HG03025 (cell line): Measurements from ENCODE around the gene TBC1D8.

Source experiments
- ATAC-seq: cut with Tn5 transposase; IDR thresholded peaks from one replicate; pipeline ENCODE4 v1.9.1; 2021; ENCODE audit warnings: mild to moderate bottlenecking, moderate library complexity; ENCODE audit not compliant: unreplicated experiment, low FRiP score

TBC1D8 gene

DNA sequence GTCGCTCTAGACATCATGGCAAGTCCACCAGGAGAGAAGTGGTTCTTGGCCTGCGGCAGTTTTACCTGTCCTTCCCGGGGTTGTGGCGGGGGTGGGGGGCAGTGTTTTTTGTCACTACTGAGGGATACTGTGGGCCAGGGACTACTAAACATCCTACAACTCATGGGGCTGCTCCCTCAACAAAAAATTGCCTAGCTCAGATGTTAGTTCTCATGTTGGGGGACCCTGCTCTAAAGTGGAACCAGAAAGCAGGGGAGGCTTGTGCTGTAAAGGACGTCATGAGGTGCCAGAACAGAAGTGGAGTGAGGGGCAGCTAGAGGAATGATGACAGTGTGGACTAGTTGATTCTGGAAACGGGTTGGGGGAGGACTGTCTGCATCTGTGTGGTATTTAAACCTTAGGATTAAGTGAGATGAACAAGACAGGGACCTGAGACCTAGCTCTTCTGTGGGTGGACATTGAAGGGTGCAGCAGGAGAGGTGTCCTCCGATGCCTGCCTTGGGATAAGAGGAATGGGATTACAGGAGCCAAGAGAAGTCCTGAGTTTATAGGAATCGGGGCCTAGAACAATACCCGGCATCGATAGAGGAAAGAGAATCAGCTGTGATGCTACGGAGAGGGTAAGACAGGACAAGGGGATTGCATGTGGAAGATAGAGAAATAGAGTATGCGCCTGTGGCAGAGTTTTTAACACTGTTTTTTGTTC, 146.4 kb downstream of the TBC1D8 start:
- no peak for ATAC-seq

- ATAC-seq: no peak
Observed at GRCh38 chr2:101003278-101003775, 147.9 kb downstream of the TBC1D8 start.

DNA sequence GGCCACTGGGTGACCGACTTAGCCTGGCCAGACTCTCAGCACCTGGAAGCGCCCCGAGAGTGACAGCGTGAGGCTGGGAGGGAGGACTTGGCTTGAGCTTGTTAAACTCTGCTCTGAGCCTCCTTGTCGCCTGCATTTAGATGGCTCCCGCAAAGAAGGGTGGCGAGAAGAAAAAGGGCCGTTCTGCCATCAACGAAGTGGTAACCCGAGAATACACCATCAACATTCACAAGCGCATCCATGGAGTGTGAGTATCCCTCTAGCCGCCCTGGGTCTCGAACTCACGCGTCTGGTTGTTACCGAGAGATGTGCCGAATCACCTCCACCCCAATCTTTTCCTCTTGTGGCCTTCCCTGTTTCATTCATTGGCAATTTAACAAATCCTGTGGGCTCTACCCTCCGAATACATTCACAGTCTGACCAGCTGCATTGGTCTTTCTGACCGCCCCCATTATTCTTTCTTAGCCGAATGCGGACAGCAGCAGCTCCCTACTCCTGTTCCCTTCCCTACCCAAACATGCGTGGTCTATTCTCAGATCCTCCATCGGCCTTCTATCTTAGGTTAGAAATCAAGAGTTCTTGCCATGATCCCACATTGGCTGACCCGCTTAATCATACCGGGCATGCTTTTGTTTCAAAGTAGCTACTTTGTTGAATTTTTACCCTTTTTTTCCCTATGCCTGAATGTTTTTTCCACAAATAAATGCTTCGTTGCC, 148.5 kb downstream of the TBC1D8 start:
- ATAC-seq: no peak

GRCh38 chr2:101001691-101002561, 149.3 kb downstream of the TBC1D8 start, which contains the start of gene RPL31:
TSS of gene RPL31 (plus strand) at chr2:101002289. CDS start at chr2:101002702, 413 bp downstream.
- peak; percentile 87 for ATAC-seq

- no peak for ATAC-seq
Observed at GRCh38 chr2:100999995-101000394, 151.2 kb downstream of the TBC1D8 start.

DNA sequence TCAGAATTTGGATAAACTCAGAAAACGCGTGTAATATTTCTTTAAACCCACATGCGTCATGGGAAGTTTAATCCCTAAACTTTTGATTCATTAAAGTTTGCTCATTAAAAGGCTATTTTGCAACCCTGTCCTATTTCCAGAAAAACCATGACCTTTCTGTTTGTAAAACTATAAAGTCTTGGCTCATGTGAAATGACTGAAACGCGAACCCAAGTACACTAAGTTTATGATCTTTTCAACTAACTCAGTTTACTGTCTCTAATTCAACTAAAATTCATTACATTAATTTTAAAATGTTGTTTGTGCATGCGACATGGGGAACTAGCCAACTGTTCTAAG, 153.0 kb downstream of the TBC1D8 start:
- no peak for ATAC-seq

DNA sequence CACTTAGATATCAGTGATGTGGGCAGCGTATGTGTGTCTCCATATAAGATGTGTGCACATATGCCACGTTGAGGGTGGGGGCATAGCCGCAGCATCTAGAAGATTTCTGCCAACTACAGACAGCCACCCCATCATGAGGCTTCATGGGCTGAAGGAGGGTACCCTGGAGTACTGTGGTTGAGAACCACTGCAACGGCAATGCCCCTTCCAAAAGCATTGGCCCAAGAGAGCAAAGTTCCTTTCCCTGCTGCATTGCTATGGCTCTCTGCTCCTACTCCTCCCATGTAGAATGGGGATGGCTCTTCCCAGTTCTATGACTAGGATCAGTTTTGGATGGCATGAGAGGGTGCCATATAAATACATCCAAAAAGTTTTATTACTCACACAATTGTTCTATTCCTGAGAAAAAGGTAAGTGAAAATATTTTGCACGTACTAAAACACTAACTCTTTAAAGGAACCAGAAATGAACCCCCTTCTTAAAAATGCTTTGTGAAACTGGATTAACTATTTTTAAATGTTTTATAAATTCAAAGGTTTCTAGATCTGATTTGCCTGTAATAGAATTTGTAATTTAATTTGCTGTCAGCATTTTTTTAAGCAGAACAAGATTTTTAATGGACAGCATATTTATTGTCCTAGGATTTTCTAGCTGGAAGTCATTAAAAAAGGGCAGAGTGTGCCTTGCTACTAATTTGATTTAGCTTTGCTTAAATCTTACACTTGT, 153.5 kb downstream of the TBC1D8 start:
- ATAC-seq: no peak

GRCh38 chr2:100995309-100996075, 155.7 kb downstream of the TBC1D8 start:
- no peak for ATAC-seq

DNA sequence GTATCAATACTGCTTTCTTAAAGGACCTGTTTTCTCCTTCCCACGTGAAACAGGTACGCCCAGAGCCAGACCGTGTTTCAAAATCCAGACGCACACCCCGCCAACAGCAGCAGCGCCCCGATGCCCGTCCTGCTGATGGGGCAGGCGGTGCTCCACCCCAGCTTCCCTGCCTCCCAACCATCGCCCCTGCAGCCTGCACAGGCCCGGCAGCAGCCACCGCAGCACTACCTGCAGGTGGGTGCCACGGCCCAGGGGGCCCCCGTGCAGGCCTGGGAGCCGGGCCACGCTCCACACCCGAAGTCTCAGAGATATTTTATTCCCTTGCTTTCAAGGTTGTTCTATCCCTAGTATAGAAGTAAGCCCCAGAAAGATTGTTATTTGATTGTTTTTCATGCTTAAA, 157.9 kb downstream of the TBC1D8 start:
- ATAC-seq: no peak

- ATAC-seq: no peak
Observed at GRCh38 chr2:100992262-100992661, 158.9 kb downstream of the TBC1D8 start.

DNA sequence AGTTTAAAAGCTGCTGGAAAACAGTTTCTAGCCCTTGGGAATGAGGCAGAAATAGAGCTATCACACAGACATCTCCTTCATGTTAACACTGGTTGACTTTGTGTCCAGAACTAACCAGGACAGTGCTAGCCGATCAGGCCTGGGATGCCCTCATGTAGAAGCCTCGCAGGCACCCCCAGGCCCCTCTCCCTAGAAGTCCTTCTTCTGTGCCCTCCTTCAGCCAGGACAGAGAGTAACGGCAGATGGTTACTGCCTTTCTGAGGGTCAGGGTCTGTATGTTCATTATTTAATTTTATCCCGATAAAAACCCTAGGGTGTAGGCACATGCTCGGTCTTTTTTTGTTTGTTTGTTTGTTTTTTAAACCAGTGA, 159.8 kb downstream of the TBC1D8 start:
- ATAC-seq: no peak

DNA sequence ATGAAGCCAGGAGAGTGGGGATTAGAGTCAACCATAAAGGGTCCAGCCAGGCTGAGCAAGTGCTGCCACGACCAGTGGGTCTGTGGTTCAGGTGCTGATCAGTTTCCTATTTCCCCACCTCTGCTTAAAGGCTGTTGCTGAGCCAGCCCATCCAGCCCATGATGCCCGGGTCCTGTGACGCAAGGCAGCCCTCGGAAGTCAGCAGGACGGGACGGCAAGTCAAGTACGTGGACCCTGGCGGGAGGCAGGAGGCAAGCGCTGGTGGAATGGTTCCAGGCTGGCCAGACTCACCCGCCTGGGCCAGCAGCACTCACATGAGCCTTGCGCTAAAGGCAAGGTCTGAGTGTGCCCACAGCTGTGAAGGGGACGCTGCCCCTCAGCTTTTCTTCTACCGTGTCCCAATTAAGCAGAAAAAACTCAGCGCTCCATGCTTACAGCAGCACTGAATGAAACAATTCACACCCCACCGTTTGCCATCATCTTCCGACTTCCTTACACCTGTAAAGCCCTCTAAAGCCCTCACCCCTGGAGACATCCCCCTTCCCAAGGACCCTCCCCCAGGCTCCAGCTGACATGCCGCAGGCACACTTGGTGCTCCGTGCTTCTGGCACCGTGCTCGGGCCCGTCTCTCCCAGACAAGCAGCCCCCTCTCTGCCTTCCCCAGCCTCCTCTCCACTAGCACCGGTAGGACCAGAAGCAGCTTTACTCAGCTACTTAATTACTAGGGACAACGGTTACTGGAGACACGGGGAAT, 160.4 kb downstream of the TBC1D8 start:
- no peak for ATAC-seq

DNA sequence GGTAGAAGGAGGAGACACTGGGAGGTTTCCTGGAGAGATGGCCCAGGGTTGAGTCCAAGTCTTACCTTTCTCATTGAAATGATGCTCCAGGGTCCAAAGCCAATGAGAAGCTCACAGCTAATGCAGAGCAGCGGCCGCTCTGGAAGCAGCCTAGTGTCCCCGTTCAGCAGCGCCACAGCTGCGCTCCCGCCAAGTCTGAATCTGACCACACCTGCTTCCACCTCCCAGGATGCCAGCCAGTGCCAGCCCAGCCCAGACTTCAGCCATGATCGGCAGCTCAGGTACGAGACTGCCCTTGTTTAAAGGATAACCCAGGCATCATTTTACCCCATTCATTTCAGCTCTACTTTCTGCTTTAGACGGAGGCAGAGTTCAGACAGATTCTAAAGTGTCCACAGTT, 161.0 kb downstream of the TBC1D8 start:
- ATAC-seq: no peak

GRCh38 chr2:100989666-100990065, 161.5 kb downstream of the TBC1D8 start:
- ATAC-seq: no peak

GRCh38 chr2:100988630-100989417, 162.4 kb downstream of the TBC1D8 start:
- ATAC-seq: no peak

DNA sequence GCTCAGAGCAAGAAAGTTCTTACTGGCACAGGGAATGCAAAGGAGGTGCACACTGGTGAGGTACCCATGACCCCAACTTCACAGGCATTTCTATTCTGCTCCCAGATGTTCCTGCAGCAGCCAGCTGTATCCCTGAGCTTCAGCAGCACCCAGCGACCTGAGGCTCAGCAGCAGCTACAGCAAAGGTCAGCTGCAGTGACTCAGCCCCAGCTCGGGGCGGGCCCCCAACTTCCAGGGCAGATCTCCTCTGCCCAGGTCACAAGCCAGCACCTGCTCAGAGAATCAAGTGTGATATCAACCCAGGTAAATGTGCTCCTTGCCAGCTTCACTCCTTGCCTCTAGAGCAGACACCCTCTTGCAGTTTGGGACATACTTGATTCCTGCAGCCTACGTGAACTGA, 163.2 kb downstream of the TBC1D8 start:
- no peak for ATAC-seq

DNA sequence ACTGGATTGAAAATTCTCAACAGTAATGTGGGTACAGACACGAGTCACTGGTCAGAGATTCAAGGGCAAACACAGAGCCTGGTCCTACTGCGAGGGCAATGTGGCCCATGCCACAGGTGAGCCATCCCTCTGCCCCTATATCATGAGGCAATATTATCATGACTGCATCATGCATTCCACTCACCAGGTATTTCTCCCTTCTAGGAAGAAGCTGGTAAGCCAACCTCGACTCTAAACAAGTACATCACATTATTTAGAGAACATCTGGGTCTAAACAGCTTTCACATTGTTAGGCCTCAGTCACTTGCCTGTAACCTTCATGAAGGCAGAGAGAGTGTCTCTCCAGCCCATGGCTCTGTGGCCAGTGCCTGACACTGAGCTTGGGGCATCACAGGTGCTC, 163.6 kb downstream of the TBC1D8 start:
- ATAC-seq: no peak

GRCh38 chr2:100986157-100986556, 165.0 kb downstream of the TBC1D8 start:
- no peak for ATAC-seq
